ENCODE measurements around the gene USP36. TPM values are rescaled to one million over a fixed set of nuclear protein-coding genes. Genes with fewer than 3 reads are reported as not detected.

The USP36 gene
- polyA plus RNA-seq, 1 experiment = 18.3 TPM

DNA sequence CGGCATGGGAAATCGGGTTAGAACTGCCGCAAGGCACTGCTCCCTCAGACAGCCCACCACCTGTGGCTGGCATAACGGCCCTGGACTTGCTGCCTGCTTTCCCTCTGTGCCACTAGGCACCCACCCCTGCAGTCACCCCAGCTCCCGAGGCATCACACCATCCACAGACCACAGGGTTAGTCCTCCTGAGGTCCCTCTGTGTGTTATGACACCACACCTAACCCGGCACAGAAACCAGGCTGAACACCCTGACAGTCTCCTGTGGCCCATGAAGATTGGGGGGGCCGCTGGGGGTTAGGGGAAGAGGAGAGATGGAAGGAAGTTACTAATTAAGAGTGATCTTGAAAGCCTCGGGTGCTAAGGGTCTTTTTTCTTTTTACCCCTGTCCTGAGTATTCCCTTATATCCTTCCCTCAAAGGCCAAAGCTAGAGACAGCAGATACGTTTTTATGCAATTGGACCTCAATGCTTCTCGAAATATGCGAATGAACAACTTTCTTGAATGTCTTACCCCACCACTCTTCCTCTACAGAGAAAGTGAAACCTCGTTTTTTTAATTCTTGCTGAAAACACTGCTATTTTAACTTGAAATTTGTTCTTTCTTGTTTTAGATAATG, 65.5 kb downstream of the USP36 start:
- CTCF ChIA-PET = no interaction called here
- POLR2A ChIA-PET = no interaction called here
- no peak overlapping the region for H3K4me3 ChIP-seq (ENCODE audit: low read depth, low read length)
- H3K27ac ChIP-seq (ENCODE audit: low read depth, low read length) = no peak overlapping the region
- DNase-seq (ENCODE audit: low read depth, low spot score) = no peak
- H3K9me3 ChIP-seq (ENCODE audit: control insufficient read depth, insufficient read depth, low read length) = no peaks in the 10 kb centered on the region
- TF ChIP-seq, protein P1, sequence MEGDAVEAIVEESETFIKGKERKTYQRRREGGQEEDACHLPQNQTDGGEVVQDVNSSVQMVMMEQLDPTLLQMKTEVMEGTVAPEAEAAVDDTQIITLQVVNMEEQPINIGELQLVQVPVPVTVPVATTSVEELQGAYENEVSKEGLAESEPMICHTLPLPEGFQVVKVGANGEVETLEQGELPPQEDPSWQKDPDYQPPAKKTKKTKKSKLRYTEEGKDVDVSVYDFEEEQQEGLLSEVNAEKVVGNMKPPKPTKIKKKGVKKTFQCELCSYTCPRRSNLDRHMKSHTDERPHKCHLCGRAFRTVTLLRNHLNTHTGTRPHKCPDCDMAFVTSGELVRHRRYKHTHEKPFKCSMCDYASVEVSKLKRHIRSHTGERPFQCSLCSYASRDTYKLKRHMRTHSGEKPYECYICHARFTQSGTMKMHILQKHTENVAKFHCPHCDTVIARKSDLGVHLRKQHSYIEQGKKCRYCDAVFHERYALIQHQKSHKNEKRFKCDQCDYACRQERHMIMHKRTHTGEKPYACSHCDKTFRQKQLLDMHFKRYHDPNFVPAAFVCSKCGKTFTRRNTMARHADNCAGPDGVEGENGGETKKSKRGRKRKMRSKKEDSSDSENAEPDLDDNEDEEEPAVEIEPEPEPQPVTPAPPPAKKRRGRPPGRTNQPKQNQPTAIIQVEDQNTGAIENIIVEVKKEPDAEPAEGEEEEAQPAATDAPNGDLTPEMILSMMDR (IDR thresholded peaks at IDR 0.05; ENCODE audit: low read depth, low read length) = no peak
- no peaks in the 10 kb centered on the region for H3K27me3 ChIP-seq (ENCODE audit: control insufficient read depth, insufficient read depth, low read length)

DNA sequence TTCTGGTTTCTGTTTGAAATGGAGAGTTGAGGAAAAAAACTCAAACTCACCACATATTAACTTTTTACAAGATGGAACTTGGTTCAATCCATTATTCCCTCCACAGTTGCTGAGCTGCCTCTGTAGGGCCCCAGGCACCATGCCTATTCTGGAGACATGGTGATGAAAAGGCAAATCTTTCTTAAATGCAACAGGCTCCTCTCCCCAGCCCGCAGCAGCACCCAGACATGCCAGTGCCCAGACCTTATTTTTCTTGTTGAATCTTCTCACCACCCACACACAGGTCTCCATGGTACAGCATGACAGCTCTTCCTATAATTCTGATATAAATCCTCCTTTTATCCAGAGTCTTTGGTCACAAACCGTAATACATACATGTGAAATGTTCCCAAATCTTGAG, 66.2 kb downstream of the USP36 start:
- ChIA-PET POLR2A (no interaction called here), CTCF (no interaction called here)
- H3K4me3 ChIP-seq (ENCODE audit: low read depth, low read length) = no peak overlapping the region
- TF ChIP-seq, protein P1 (IDR thresholded peaks at IDR 0.05; ENCODE audit: low read depth, low read length) = no peak
- H3K27me3 ChIP-seq (ENCODE audit: control insufficient read depth, insufficient read depth, low read length) = no peaks in the 10 kb centered on the region
- H3K27ac ChIP-seq (ENCODE audit: low read depth, low read length) = no peak overlapping the region
- no peak for DNase-seq (ENCODE audit: low read depth, low spot score)
- H3K9me3 ChIP-seq (ENCODE audit: control insufficient read depth, insufficient read depth, low read length) = no peaks in the 10 kb centered on the region

DNA sequence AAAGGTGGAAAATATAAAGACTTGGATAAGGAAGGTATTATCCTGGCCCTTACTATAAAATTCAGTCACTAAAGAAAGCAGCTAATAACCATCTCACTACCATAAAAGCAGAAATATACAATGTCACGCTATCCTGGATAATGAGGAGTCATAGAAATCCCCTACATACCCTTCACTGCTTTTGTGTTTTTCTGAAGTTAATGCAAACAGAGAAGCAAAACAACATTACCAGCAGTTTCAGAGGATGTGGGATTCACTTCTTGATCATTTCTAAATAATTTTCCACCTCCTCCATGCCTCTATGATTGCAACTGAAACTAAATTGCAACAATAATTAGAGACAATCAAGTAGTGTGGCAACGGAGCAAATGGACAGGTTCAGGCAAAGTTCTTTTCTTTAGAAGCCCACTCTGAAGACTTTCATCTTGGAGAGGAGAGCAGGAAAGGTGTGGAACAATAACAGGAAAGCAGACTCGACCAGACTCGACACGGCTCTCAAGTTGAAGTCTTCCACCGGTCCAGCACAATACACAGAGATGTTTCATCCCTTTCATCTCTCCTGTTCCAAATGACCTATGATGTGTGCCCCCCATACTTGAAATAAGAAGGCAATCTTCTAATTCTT, 68.7 kb downstream of the USP36 start:
- H3K27ac ChIP-seq (ENCODE audit: low read depth, low read length) = no peak overlapping the region
- no peaks in the 10 kb centered on the region for H3K9me3 ChIP-seq (ENCODE audit: control insufficient read depth, insufficient read depth, low read length)
- H3K4me3 ChIP-seq (ENCODE audit: low read depth, low read length) = no peak overlapping the region
- no peaks in the 10 kb centered on the region for H3K27me3 ChIP-seq (ENCODE audit: control insufficient read depth, insufficient read depth, low read length)
- POLR2A ChIA-PET = no interaction called here
- no peak for DNase-seq (ENCODE audit: low read depth, low spot score)
- CTCF ChIA-PET = no interaction called here
- TF ChIP-seq, protein P1 (IDR thresholded peaks at IDR 0.05; ENCODE audit: low read depth, low read length) = no peak

DNA sequence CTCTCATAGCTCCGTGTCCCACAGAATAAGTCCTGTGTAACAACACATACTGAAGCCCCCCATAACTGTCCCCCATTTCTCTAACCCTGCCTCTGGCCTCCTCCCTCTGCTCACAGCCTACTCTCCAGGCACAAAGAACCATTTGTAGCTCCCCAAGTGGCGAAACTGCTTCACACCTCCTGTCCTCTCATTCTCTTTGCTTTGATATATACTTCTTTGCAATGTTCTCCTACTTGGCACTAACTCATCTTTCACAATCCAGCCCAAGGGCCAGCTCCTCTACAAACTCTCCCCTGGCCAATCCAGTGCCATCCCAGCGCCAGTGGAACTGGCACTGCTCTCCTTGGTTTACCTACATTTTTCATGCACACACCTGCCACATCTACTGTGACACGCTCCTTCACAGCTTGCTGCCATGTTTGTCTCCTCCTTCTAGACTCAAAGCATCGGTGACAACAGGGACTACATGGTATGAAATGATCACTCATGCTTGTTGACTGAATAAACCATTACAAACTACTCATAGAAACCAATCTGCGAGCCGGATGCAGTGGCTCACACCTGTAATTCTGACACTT, 71.3 kb downstream of the USP36 start:
- Histone ChIP-seq H3K4me3 (ENCODE audit: low read depth, low read length) (no peak overlapping the region), H3K9me3 (ENCODE audit: control insufficient read depth, insufficient read depth, low read length) (no peaks in the 10 kb centered on the region), H3K27me3 (ENCODE audit: control insufficient read depth, insufficient read depth, low read length) (no peaks in the 10 kb centered on the region), H3K27ac (ENCODE audit: low read depth, low read length) (no peak overlapping the region)
- TF ChIP-seq, protein P1 (IDR thresholded peaks at IDR 0.05; ENCODE audit: low read depth, low read length) = no peak
- DNase-seq (ENCODE audit: low read depth, low spot score) = no peak
- ChIA-PET POLR2A (no interaction called here), CTCF (interaction anchor here (0.6 to 1.0 kb wide), 3 partner anchors 11 to 521 kb away, joined by 3 to 6 read pairs (median 3); no protein-coding TSS in a partner anchor)

DNA sequence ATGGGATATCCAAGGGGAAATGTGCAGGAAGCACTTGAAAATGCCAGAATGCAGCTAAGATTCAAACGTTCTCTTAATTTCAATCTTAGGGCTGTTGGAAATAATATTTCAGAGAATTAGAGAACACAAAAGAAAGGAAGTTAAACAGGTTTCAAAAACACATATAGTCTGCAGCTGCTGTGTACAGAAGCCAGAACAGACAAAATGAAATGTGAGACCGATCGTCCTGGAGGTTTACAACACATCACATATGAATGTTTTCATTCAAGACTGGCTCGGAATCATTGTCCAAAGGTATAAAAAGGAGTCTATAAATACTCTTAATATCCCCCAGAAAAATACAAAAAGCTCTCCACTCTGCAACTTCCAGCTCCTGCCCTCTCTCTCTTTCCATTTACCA, 72.8 kb downstream of the USP36 start:
- Histone ChIP-seq H3K9me3 (ENCODE audit: control insufficient read depth, insufficient read depth, low read length) (no peaks in the 10 kb centered on the region), H3K27ac (ENCODE audit: low read depth, low read length) (no peak overlapping the region), H3K27me3 (ENCODE audit: control insufficient read depth, insufficient read depth, low read length) (no peaks in the 10 kb centered on the region), H3K4me3 (ENCODE audit: low read depth, low read length) (no peak overlapping the region)
- TF ChIP-seq, protein P1 (IDR thresholded peaks at IDR 0.05; ENCODE audit: low read depth, low read length) = no peak
- DNase-seq (ENCODE audit: low read depth, low spot score) = no peak
- ChIA-PET CTCF (no interaction called here), POLR2A (no interaction called here)
